ENCODE measurements around the gene TEPSIN. TPM values are rescaled to one million over a fixed set of nuclear protein-coding genes. Genes with fewer than 3 reads are reported as not detected.
A peak's percentile ranks its signal among the peaks of the same experiment; 100 is the strongest.
"Not testable (repeated sequence)": the region's sequence is repeated elsewhere in the genome, so short reads cannot be mapped to it uniquely, and the experiment has no call there.

The TEPSIN gene
- total and polyA plus RNA-seq, 12 donors, result 3.1 to 144 (median 40.6) TPM

- no peak overlapping the region for H3K27ac ChIP-seq
- peaks cover 0 to 41% of the 10 kb centered on the region in 2 donors for H3K36me3 ChIP-seq (replicated peaks in 1 of 2)
- no peaks in the 10 kb centered on the region for H3K27me3 ChIP-seq
- H3K4me3 ChIP-seq, result no peak overlapping the region
- TF ChIP-seq CTCF (IDR thresholded peaks at IDR 0.05) (no peak), POLR2A (IDR thresholded peaks at IDR 0.05) (no peak)
- 73 to 79% (median 76%) methylated on average over 2 to 9 of the region's 9 CpGs for WGBS, 4 donors
- H3K4me1 ChIP-seq (replicated peaks in 1 of 2), result peaks cover 3 to 5% of the 10 kb centered on the region in 2 donors
- H3K9me3 ChIP-seq (replicated peaks in 1 of 3), result no peaks in the 10 kb centered on the region
- no peak for DNase-seq
- intact Hi-C loops (cut with DNase I), result no loop called here
Observed at GRCh38 chr17:81228420-81228819, 10.4 kb downstream of the TEPSIN start.

DNA sequence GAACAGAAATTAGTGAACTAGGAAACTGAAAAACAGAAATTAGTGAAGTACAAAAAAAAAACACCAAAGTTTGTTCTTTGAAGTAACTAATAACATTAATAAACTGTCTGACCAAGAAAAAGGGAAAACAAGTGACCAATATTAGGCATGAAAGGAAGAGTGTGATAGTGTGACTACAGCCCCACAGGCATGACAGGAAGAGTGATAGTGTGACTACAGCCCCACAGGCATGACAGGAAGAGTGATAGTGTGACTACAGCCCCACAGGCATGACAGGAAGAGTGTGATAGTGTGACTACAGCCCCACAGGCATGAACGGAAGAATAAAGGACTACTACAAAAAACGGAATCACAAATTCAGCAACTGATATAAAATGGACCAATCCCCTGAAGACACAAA is 11.2 kb downstream of the TEPSIN start:
- intact Hi-C loops (cut with DNase I); H3K9me3 ChIP-seq (replicated peaks in 1 of 3); H3K4me1 ChIP-seq (replicated peaks in 1 of 2); DNase-seq; H3K4me3 ChIP-seq; H3K27ac ChIP-seq; H3K27me3 ChIP-seq: not testable (repeated sequence)
- H3K36me3 ChIP-seq (replicated peaks in 1 of 2), result peaks cover 0 to 33% of the 10 kb centered on the region in 2 donors
- 60 to 74% (median 67%) methylated on average over 2 of the region's 2 CpGs for WGBS, 4 donors

DNA sequence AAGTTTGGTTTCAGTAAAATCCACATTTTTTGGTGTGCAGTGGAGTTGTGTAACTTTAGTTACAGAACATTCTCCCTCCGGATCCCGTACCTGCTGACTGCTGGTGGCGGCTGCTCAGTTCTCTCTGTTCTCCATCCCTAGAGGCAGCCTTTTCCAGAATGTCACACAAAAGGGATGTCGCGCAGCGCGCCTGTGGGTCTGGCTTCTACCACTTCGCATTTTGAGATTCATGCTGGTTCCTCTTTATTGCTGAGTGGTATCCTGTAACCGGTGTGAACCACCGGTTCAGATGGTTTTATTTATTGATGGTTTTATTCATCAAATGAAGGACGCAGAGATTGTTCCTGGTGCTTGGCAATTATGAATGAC is 15.1 kb downstream of the TEPSIN start:
- Histone ChIP-seq H3K9me3 (replicated peaks in 1 of 3) (no peaks in the 10 kb centered on the region), H3K36me3 (replicated peaks in 1 of 2) (peaks cover 0 to 3% of the 10 kb centered on the region in 2 donors), H3K4me1 (replicated peaks in 1 of 2) (peaks cover 6 to 23% of the 10 kb centered on the region in 2 donors), H3K27me3 (no peaks in the 10 kb centered on the region), H3K27ac (peak overlapping the region in 2 of 5 donors; percentile 13 to 44), H3K4me3 (peak overlapping the region in 2 of 4 donors; percentile 23 to 60)
- TF ChIP-seq POLR2A (IDR thresholded peaks at IDR 0.05) (no peak), CTCF (IDR thresholded peaks at IDR 0.05) (no peak)
- 34 to 39% (median 37%) methylated on average over 11 of the region's 11 CpGs for whole genome bisulfite sequencing, 4 donors
- intact Hi-C loops (cut with DNase I), result no loop called here
- no peak for DNase-seq

DNA sequence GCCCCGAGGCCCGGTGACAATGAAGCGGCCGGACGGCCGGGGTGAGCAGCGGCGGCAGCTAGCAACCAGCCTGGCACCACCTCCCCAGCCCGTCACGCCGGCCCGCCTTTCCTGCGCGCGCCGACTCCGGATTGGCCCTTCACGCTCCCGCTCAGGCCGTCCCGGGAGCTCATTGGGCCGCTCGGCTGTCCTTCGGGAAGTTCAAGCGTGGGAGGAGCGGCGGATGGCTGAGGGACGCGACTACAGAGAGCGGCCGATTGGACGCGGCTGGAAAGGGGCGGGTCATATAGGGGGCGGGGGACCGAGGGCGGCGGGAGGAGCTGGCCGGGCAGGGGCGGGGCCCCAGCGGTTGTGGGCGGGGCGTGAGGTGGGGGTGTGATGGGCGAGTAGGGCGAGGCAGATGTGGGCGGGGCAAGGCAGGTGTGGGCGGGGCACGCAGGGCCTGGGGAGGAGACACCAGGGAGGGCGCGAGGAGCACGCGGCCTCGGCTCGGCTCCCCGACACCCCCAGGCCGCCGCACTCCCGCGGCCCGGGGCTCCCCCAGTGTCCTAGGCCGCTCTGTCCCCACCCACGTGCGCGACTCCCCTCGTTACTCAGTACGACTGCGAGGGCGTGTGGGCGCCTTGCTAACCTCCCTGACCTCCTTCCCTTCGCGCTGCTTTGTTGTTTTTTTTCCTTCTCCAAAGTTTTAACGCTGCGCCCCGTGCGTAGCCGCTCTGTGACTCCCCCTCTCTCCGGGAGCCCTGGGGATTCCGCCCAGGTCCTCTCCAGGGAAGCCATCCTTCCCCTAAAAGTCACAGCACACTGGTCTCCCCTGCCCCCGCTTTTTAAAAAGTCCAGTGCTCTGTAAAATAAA is 15.7 kb downstream of the TEPSIN start, which contains the start of gene CEP131:
CEP131 (minus strand) TSS at position 60 of the 856 bp plus-strand sequence. CDS start 2,909 bp downstream, outside the sequence.
- peaks cover 0 to 6% of the 10 kb centered on the region in 2 donors for H3K36me3 ChIP-seq (replicated peaks in 1 of 2)
- peak within 1 kb of the TSS in 3 of 4 donors; percentile 31 to 65 (median 60) for H3K4me3 ChIP-seq
- peak within 1 kb of the TSS in 2 of 5 donors; percentile 13 to 44 for H3K27ac ChIP-seq
- WGBS, 4 donors, result 0 to 2% (median 1%) methylated on average over 19 to 79 of the region's 79 CpGs
- intact Hi-C loops (cut with DNase I), result no loop called here
- no peaks in the 10 kb centered on the region for H3K27me3 ChIP-seq
- peak; percentile 98 to 100 (median 99) for DNase-seq
- no peaks in the 10 kb centered on the region for H3K9me3 ChIP-seq (replicated peaks in 1 of 3)
- TF ChIP-seq CTCF (IDR thresholded peaks at IDR 0.05), result no peak
- TF ChIP-seq POLR2A (IDR thresholded peaks at IDR 0.05), result no peak
- H3K4me1 ChIP-seq (replicated peaks in 1 of 2), result peaks cover 6 to 23% of the 10 kb centered on the region in 2 donors
